Activated naive CD4-positive, alpha-beta T cell (primary cell): ENCODE results near the gene SETBP1.

ENCODE experiments used
- DNase-seq, 4 experiments: peaks; one replicate each; lab custom pipeline; 2025; lab: John Stamatoyannopoulos, UW

SETBP1 gene

DNA sequence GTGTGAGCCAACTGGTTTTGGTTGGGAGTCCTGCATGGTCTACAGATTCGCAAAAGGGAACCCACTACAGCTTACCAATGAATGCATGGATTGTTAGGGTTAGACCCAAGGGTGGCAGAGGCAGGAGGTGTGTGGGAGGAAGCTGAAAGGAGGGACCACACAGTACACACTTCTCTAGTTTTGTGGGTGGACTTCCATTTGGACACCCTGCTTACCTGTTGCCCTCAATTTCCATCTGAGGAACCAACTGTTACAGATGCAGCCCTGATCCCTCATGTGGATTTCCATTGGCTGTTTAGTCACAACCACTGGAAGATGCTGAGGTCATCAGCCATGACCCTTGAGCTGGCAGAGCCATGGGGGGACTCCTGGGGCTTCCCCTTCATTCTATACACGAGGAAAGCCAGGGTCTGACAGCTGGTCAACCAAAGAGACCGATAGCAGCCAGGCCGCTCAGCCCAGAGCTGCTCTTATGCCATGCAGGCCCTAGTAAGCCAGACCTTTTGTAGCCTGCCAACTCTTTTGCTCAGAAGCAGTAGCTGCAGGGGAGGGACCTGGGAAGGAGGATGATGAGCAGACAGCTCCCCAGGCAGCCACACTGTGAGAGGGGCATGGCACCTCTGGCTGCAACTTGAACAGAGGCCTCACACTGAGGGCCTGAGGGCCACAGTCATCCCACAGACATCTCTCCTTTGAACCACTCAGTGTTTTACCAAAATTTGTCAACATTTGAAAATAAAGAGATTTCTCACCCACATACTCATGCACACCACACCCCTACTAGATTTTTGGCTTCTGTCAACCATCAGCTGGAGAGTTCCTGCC lies 162.1 kb downstream of the SETBP1 start:
- DNase-seq: no peak

DNA sequence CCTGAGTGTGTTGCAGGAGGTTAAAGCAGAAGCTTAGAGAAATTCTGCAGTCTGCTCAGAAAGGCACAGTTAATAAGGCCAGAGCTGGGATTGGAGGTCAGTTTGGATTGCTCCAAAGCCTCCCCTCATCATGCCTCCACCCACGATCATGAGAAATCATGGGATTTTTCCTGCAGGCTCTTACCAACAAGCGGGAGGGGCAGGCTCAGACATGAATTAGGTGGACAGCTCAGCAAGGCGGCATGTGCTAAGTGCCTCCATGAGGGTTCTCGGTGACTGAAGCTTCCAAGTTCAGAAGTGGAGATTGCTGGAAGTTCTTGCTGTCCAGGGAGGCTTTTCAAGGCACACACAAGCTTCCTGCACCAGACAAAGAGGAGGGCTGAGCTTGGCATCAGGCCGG lies 163.8 kb downstream of the SETBP1 start:
- DNase-seq: no peak

DNA sequence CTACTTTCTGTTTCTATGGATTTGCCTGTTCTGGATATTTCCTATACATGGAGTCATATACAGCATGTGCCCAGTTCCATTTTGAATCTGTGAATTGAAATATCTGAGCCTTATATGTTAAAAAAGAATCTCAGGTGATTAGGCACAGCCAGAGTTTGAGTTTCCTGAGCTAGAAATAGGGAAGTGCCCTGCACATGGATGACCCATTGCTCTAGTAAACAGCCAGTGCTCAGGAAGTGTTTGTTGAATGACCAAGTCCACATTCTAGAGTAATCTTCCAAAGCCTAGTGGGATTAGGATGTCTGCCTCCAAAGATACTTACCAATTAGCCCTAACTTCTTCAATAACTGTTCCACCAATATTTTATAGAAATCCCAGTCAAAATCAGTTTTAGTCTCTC lies 165.8 kb downstream of the SETBP1 start:
- DNase-seq: no peak

DNA sequence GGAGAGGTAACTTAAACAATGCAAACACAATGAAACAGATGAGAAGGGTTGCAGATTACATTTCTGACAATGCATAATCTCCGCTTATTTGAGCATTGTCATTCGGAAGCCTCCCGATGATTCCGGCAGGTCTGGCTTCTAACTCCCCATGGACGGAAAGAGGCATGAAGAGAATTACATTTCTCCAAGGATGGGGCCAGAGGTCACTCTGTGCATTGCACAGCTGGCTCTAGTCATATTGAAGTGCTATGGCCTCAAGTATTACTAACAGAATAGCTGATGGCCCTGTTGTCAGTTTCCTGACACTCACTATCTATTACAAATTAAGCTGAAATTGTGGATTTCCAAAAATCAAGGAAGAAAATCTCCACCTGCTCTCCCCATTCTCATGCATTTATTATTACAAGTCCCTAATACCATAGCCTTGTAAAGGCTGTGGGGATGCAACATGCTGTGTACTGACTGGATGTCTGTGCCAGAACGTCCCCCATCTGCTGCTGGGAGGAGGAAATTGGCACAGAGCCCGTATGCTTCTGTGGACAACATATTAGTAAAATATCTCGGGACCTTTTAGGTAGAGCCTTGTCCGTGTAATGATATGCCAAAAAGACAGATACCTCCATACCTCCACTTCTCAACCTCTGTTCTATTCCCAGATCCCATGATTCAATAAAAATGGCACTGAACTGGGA lies 168.1 kb downstream of the SETBP1 start:
- DNase-seq: no peak

DNA sequence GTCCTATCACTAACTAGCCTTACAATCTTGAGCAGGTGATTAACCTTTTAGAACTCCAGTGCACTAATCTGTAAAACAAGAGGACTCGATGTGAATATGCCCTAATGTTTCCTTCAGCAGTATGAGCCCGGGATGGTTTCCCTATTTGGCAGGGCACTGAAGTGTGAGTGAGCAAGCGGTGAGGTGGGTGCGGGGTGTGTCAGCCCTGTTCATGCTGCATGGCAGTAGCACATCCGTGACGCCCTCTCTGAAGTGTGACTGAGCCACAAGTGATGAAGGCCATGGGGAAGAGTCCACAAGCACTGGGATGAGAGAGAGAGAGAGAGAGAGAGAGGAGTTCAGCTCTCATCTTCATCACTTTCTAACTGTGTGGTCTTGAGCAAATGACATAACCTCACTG lies 168.7 kb downstream of the SETBP1 start:
- no peak for DNase-seq

DNA sequence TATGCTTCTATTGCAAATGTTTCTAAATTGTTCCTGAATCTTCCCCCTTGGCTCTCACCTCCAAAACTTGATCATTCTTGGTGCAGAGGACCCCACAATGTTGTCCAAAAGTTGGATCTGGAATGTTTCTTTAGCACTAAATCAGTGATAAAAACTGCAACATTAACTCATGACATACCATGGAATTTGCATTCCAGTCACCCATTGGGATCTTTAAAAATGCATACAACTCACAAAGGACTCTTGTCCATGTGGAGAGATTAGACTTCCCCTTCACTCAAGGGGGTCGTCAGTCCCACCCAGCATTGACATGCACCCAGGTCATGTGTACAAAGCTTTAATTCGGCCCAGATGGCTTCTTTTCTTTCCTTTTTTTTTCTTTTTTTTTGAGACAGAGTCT lies 169.3 kb downstream of the SETBP1 start:
- DNase-seq: no peak

DNA sequence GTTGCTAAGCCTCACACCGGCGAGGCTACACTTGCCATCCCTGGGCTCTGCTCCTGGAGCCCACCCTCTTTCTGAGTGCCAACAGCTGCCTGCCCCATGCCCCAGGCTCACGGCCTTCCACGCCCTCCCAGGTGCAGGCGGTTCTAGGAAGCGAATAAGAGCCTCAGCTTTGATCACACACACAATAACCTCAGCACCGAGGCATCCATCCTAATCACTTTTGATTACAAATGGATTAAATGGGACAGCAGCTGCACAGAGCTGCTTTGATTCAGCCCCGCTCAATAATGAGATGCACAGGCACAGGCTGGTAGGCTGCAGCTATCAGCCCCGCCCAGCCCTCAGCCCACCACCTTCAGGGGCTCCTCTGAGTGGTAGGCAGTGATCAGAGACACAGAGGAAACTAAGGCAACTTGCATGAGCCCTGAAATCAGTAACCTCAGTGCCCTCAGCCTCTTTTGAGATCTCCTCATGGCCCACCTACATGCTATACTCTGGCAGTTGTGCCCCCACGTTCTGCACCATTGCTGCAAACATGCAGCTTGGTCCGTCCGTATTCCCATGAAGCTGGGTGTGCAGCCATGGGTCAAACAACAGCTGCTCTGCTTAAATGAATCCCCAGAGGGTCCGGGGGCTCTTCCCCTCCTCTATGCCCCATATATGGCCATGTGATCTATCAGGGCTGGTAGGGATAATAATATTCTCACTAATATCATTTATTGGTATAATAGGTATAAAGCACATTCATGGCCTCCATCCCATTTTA lies 171.4 kb downstream of the SETBP1 start:
- DNase-seq: no peak

DNA sequence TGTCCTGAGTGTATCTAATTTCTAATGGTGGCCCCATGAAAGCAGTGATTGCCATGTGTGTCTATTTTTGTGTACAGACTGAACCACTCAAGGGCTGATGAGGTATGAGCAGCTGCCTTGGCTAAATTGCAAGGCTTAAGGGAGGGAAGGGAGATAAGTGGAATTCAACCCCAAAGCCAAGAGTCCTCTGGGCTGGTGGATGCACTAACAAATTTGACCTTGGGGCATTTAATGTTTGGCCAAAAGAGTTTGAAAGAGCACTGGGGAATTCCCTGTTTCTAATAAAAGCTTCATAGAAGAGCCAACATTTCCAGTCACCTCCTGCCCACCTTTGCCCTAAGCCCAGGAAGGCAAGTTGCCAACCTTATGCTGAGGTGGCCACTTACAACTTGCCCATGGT lies 172.1 kb downstream of the SETBP1 start:
- DNase-seq: no peak

DNA sequence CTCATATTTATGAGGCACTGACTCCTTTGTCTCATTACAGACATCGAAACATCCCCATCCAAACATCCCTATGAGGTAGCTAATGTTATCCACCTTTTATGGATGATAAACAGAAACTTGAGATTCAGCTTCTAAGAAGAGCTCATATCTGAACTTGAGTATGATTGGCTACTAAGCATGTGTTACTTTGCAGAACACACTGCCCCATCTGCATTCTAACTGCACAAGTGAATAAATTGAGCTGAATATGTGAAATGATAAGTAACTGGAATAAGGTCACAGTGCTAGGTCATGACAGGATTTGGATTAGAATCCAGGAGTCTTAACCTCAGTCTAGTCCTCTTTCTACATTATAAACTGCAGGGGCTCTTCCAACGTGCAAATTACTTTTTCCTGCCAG lies 172.7 kb downstream of the SETBP1 start:
- no peak for DNase-seq

DNA sequence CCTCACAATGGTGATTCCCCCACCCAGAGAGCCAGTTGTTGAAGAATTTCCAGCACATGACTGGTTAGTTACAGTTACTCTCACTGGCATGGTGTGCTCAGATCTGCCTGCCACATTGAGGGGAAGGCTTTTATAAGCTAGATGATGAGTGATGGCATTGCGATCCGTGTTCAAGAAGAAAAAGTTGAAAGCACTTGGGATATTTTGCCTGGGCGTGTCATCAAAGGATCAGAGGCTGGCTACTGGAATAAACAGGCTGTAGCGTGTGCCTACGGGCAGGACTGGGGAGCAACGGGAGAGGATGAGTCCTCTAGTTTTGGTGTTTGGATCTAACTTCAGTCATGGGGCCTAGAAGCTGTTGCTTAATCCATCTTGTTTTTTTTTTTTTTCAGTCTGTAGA lies 175.0 kb downstream of the SETBP1 start:
- no peak for DNase-seq

DNA sequence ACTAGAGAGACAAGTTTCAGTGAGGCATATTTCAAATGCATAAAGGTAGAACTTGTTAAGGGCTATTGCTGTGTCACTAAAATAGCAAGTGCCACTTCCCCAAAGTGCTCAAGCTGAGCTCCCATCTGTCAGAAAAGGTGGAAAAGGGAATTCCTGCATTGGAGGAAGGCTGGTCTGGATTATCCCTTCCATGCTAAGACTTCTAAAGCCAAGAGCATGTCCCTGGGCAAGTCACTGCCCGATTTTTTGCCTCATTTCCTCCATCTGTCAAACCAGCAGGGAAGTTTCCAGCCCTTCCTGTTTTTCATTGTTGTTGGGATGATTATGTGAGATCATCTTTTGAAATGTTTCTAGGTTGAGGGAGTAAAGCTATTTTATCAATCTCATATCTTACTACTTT lies 175.5 kb downstream of the SETBP1 start:
- DNase-seq: no peak

DNA sequence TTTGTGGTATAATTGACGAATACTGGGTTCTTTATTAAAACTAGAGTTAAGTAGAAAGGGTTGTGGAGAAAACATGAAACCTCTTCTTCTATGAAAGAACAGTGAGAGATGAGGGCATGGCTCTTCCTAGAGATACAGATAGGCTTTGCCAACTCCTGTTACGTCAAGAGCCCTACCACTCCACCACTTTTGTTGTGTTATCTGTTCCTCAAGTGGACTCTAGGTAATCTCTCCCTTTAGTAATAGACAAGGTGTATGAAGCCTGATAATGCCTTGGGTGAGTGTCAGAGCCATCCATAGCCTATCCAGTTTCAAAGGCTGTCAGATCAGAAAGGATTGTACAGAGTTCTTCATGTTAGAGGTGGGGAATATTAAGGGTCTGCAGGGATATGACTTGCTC lies 176.4 kb downstream of the SETBP1 start:
- no peak for DNase-seq

DNA sequence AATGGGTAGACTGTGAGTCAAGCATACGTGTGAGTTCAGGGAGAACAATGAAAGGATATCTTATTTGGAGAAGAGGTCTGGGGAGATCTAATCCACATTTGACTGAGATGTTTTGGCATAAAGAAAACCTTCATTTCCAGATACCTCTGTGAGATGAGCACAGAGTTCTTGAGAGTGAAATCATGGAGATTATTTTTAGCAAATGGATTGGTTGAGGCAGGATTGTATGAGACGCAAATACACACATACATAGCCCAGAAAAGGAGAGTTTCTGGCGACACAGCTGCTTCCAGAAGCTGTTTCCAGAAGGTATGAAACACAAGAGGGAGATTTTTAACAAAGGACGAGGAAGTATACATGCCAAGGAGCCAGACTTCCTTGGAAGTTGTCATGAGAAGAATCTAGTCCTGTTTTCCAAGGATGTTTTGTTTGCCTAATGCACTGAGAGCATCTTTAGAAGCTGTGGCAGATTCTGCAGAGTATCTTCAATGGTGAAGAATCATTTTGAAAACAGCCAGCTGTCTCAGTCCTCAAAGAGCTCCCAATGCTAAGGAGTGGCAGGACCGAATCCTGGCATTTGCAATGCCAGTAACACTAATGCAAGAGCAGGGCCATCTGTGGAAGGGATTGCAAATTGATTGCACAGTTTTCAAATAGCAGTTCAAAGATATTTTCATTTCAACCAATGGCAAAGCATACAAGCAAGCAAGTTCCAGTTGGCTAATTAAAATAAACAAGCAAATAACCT lies 177.2 kb downstream of the SETBP1 start:
- no peak for DNase-seq

DNA sequence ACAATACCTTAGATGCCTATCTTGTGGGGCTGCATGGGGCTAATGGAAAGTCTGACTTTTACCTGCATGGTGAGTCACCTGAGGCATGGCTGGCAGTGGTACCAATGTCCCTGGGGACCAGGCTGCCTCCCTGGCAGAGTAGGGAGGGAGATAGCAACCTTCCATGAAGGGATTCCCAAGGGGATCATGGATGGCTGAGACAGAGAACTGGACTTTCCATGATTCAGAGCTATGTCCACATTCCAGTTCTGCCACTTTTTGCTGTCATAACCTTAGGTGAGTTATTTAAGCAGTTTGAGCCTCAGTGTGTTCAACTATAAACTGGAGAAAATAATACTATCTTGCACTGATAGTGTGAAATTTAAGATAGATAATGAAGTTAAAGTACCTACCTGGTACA lies 178.6 kb downstream of the SETBP1 start:
- DNase-seq: no peak

DNA sequence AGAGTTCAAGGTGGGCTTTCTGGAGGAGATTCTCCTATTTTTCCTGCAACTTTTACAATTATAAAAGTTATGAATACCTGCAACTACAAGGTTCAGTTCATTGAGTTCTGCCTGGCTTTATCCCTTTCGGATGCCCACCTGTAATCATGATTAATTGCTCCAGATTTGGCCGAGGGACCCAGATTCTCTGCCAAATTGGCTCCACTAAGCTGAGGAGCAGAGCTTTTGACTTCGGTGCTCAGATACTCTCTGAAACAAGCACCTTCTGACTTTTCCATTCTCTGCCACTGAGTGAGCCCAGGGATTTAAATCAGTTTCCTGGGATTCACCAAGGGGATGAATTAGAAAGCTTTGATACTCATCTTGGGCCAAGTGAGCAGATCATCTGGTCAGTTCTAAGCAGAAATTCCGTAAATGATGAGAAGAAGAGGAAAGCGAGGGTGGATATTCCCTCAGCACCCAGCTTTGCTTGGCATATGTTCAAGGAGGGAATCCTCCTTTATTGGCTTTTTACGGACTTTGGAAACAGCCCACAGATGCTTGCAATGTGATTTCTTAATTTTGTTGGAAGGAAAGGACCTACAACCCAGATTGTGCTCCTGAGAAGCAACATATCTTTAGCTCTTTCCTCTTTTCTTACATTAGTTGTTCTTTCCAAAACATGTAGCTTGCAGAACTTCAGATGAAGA lies 179.2 kb downstream of the SETBP1 start:
- DNase-seq: no peak

DNA sequence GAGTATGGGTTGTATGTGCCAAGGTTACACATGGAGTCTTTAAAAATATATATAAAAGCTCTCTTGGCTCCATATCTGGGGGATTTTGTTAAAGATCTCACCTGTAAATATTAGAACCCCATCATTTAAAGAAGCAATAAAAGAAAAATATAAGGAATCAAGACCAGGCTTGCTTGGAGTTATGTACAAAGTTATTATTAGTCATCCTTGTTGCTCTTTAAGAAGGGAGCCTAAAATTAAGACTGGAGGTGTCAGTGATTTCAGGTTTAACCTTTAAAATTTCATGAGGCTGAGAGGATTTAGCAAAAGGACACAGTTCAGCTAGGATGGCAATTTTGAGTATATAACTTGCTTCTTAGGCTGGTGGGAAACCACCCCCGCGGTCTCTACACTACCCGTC lies 181.4 kb downstream of the SETBP1 start:
- DNase-seq: no peak

DNA sequence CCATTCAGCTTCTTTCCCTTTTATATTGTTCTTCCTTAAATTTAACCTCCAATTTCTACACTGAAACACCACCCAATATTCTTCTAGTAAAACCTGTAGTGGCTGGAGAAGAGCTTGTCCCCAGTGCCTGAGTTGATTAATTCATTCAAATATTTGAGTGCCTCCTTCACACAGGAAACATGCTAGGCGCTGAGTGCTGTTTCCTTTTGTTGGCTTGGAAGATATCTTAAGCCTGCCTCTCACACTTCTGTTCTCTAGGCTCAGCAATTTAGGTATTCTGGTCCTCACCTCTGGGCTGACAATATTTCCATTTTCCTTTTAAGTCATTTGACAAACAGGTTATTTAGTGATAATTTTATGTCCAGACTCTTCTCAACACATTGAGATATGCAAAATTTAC lies 185.4 kb downstream of the SETBP1 start:
- no peak for DNase-seq

DNA sequence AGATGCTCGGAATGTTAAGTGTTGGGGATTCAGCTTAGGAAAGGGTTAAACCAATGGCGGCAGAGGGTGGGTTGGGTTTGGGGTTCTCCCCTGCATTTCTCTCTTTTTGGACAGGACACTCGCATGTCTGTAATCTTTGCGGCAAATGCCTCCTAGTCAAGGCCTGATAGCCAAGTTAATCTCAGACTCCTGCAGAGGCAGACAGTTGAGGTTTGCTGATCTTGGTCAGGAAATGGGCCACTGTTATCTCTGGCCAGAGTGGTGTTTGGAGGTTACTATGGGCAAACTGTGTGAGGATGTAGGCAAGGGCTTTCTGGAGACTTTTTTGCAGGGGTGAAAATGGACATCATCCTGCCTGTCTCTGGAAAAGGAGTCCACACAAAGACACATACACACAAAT lies 188.8 kb downstream of the SETBP1 start:
- DNase-seq: no peak

DNA sequence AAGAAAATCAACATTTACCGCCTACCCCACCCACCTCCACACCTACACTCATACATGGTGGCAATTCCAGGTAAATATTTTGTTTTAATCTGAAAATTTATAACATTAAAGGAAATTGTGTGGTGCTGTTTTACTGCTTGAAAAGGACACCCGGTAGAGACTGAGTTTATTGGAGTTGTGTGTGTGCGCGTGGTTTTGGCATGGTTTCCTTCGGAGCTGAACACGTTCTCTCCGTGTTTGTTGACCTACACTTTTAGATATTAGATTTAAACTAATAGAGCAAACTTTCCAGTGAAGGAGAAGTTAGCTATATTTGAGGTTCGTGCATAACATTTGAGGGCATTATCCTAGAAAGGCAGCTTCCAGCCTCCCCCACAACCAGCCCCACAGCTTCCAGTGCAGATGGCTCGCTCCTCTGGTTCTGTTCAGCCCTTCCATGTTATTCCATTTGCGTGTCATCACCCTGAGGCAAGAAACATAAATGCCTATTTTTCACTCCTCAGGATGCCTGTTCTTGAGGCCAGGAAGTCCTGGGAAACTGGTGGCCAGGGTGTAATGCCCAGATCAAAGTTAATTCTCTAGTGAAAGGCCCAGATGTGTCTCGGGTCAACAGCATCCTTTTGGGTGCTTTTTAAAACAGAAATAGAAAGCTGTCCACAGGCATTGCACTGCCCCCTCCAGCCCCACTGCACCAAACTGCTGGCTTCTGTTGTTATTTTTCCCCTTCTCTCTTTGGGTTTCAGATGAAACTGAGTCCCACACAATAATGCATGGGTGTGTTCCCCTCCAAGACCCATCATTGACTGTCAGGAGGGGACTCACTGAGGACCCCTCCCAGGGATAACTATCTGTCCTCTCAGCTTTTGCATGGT lies 190.2 kb downstream of the SETBP1 start:
- no peak for DNase-seq

DNA sequence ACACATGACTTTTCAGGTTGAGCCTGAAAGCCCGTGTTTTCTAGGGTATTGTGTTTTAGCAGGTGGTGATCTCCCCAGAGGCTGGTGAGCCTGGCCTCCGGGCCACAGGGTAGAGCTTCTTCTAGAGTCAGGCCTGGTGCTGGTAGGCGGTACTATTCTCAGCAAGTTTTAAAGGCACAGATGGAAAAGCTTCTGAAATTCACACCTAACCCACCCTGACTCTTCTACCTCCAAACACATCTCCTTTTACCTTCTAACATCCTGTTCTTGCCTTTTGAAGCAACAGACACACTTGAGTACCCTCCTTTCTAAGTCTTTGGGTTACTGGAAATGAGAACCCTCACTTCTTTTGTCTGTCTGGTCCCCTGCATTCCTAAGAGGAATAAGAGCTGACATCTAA lies 191.1 kb downstream of the SETBP1 start:
- no peak for DNase-seq

DNA sequence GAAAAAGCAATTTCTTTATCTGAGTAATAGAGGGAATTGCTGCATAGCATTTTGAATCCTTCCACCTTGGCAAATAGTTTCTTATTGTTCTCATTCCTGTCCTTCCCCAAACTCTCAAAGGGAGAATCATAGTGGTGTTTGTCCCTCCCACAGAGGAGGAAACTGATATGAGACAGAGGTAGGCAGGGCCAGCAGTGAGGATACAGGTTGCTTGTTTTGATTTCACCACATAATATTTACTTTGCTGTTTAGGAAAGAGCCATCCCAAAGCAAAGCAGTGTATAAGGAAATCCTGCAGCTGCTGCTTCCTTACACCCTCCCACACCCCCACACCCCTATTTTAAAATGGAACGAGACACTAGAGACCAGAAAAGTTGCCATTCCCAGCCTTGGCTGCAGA lies 195.3 kb downstream of the SETBP1 start:
- DNase-seq: no peak
